Retinal pigment epithelial cell (primary cell): ENCODE results near the gene CTIF.

ENCODE experiments used
- DNase-seq: peaks from one replicate; pipeline ENCODE4 v3.0.0-alpha.2; 2010; ENCODE audit warnings: low read depth
- H3K4me3 ChIP-seq: 2 replicates; pipeline ENCODE4 v1.5.1; 2011; ENCODE audit warnings: mild to moderate bottlenecking, low read length, control low read depth, moderate library complexity
- TF ChIP-seq, protein P1 (sequence below): conservative IDR thresholded peaks from 2 replicates; pipeline ENCODE4 v1.5.1; 2011; ENCODE audit warnings: low read depth, low read length, control low read depth, inconsistent platforms

Gene CTIF

DNA sequence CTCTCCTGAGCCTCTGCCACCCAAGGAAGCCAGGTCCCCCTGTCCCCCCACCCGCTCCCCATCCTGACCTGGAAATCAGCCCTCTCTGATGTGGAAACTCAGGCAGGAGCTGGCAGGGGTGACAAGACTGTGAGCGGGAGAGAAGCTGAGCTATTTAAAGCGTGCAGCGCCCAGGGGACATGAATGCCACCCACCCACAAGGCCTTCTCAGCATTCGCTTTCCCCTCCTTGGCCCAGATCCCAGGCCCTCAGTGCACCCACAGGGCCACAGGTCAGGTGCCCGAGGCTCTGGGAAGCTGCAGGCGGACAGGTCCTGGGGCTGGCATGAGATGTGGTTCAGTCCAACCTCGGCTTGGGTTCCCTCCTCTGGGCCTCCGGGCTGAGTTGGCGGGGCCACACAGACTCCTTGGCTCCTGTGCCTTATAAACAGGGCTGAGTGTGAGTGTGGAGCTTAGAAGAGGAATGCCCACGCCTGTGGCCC, 243.6 kb downstream of the CTIF start:
- H3K4me3 ChIP-seq, result no peak overlapping the region

DNA sequence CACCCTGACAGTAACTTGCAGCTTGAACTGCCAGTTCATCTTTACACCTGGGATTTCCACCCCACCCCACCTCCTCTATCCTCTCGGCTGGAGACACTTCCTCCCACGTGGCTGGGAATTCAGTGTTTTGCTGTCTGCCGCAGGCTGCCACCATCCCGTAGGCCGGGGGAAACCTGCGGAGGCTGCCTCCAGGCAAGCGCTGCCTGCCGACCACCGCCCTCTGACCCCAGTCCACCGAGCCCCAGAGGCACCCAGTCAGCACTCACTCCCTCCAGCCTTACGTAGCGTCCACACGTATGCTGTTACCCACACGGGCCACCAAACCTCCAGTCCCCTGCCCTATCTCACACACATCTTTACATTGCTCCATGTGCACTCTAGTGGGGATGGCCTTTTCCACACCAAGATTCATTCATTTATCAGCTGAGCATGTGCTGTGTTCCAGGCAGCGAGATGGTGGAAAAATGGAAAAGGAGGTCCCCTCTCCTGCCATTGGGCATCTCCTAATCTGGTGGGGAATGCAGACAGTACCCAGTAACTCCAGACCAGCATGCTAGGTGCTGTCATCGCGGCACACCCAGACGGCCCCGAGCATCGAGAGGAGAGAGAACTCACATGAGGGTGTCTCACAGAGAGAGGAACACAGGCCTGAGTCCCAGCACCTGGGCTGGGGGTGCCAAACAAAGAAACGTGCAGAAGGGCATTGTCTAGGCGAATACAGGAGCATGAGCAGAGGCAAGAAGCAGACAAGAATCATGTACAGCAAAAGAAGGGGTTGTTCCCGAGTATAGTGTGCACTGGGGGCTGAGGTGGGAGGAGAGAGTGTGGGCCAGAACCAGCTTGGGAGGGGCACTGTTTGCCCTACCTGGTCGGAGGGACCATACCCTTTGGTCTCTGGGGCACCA, 245.0 kb downstream of the CTIF start:
- no peak for DNase-seq
- TF ChIP-seq, protein P1, sequence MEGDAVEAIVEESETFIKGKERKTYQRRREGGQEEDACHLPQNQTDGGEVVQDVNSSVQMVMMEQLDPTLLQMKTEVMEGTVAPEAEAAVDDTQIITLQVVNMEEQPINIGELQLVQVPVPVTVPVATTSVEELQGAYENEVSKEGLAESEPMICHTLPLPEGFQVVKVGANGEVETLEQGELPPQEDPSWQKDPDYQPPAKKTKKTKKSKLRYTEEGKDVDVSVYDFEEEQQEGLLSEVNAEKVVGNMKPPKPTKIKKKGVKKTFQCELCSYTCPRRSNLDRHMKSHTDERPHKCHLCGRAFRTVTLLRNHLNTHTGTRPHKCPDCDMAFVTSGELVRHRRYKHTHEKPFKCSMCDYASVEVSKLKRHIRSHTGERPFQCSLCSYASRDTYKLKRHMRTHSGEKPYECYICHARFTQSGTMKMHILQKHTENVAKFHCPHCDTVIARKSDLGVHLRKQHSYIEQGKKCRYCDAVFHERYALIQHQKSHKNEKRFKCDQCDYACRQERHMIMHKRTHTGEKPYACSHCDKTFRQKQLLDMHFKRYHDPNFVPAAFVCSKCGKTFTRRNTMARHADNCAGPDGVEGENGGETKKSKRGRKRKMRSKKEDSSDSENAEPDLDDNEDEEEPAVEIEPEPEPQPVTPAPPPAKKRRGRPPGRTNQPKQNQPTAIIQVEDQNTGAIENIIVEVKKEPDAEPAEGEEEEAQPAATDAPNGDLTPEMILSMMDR, result no peak
- H3K4me3 ChIP-seq, result no peak overlapping the region

More for the DNA sequence above, 243.6 kb downstream of the CTIF start:
- DNase-seq, result no peak
- TF ChIP-seq, protein P1, result no peak

- H3K4me3 ChIP-seq, result no peak overlapping the region
- DNase-seq, result no peak
- TF ChIP-seq, protein P1, result no peak
Observed at GRCh38 chr18:48784656-48785055, 245.8 kb downstream of the CTIF start.

DNA sequence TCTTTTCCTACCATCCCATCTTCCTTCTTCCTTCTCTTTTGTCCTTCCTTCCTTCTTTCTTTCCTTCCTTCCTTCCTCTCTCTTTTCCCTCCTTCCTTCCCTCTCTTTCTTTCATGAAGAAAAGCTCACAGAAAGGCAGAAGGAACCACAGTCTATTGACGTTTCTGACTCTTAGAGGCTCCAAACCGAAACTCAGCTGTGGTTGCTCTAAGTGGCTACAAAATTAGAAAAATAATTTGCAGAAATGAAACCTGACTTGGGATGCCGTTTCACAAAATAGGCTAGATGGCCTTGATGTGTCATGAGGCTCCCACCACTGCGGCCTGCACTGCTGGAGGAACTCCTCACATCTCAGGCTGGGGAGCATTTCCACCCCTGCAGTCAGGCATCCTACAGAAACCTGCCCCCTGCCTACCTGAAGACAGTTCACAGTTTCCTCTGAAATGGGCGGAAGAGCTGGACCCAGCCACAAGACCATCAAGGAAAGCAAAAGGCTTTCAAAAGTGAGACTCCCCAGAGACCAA, 246.3 kb downstream of the CTIF start:
- DNase-seq, result no peak

GRCh38 chr18:48785736-48786454, 247.1 kb downstream of the CTIF start:
- TF ChIP-seq, protein P1, result no peak
- no peak overlapping the region for H3K4me3 ChIP-seq
- no peak for DNase-seq

More for the DNA sequence above, 246.3 kb downstream of the CTIF start:
- TF ChIP-seq, protein P1, result no peak
- no peak overlapping the region for H3K4me3 ChIP-seq

- H3K4me3 ChIP-seq, result no peak overlapping the region
- TF ChIP-seq, protein P1, result no peak
- DNase-seq, result no peak
Observed at GRCh38 chr18:48786455-48787202, 247.8 kb downstream of the CTIF start.
